CD14-positive monocyte (primary cell): ENCODE results near the gene CHMP1A. TPM values are rescaled to one million over a fixed set of nuclear protein-coding genes. Genes with fewer than 3 reads are reported as not detected.

ENCODE experiments used
- DNase-seq, 3 donors: peaks; one replicate each; pipeline ENCODE4 v3.0.0-alpha.2; 2011 to 2022
- H2AFZ ChIP-seq: 2 replicates; pipeline ENCODE4 v1.6.0; 2012; ENCODE audit warnings: mild to moderate bottlenecking, low read depth, low read length, inconsistent platforms; ENCODE audit not compliant: insufficient read depth, poor library complexity, severe bottlenecking
- H3K27ac ChIP-seq, 2 donors: 1 replicate in 1 of 2; 2 replicates in 1 of 2; pipeline ENCODE4 v1.5.1; 2012 to 2013; ENCODE audit warnings: low read length in 2 of 2, control low read depth in 1 of 2, inconsistent platforms in 1 of 2, low read depth in 1 of 2, mild to moderate bottlenecking in 1 of 2
- H3K27me3 ChIP-seq, 2 donors: one replicate each; pipeline versions ENCODE4 v1.6.0 to v1.6.1; 2011 to 2013; ENCODE audit warnings: low read length in 2 of 2; ENCODE audit not compliant: control insufficient read depth in 2 of 2, insufficient read depth in 2 of 2
- H3K36me3 ChIP-seq, 2 donors: replicated peaks in 1 of 2; 1 replicate in 1 of 2; 2 replicates in 1 of 2; pipeline versions ENCODE4 v1.5.1 to v1.6.1; 2012 to 2013; ENCODE audit warnings: low read length in 2 of 2, control low read depth in 1 of 2, inconsistent platforms in 1 of 2, mild to moderate bottlenecking in 1 of 2; ENCODE audit not compliant: insufficient read depth in 2 of 2, control insufficient read depth in 1 of 2
- H3K4me1 ChIP-seq, 2 donors: 1 replicate in 1 of 2; 2 replicates in 1 of 2; pipeline versions ENCODE4 v1.5.1 to v1.6.1; 2012 to 2013; ENCODE audit warnings: low read length in 2 of 2, control low read depth in 1 of 2, inconsistent platforms in 1 of 2, mild to moderate bottlenecking in 1 of 2, moderate library complexity in 1 of 2; ENCODE audit not compliant: insufficient read depth in 2 of 2, control insufficient read depth in 1 of 2
- H3K4me2 ChIP-seq: replicated peaks from 2 replicates; pipeline ENCODE3; 2012; ENCODE audit warnings: low read length, moderate library complexity, mild to moderate bottlenecking; ENCODE audit not compliant: poor library complexity, severe bottlenecking; ENCODE audit errors: extremely low read depth
- H3K4me3 ChIP-seq, 3 experiments: fragments of 200-600 bp in 1 of 3; sonication (generic) in 1 of 3; replicated peaks in 1 of 3; 1 replicate in 2 of 3; 2 replicates in 1 of 3; pipeline ENCODE4 v1.5.1; 2011 to 2013; ENCODE audit warnings: low read length in 3 of 3, mild to moderate bottlenecking in 3 of 3, control low read depth in 2 of 3, low read depth in 2 of 3, inconsistent platforms in 1 of 3, moderate library complexity in 1 of 3
- H3K79me2 ChIP-seq: 2 replicates; pipeline ENCODE4 v1.6.0; 2012; ENCODE audit warnings: mild to moderate bottlenecking, control low read depth, inconsistent platforms, low read length, moderate library complexity; ENCODE audit not compliant: insufficient read depth
- H3K9ac ChIP-seq: 2 replicates; pipeline ENCODE4 v1.6.0; 2017; ENCODE audit warnings: low read length, mild to moderate bottlenecking; ENCODE audit not compliant: insufficient read depth, poor library complexity, severe bottlenecking
- H3K9me3 ChIP-seq, 2 donors: replicated peaks in 1 of 2; 1 replicate in 1 of 2; 2 replicates in 1 of 2; pipeline versions ENCODE4 v1.5.1 to v1.6.1; 2012 to 2013; ENCODE audit warnings: low read length in 2 of 2, control low read depth in 1 of 2; ENCODE audit not compliant: control insufficient read depth in 1 of 2, insufficient read depth in 1 of 2
- H4K20me1 ChIP-seq: 2 replicates; pipeline ENCODE4 v1.6.0; 2012; ENCODE audit warnings: mild to moderate bottlenecking, low read length, control low read depth, moderate library complexity; ENCODE audit not compliant: insufficient read depth
- H3K27ac Mint-ChIP-seq, 7 donors: one replicate each; pipeline ENCODE4 v1.8.0; 2020; ENCODE audit warnings: mild to moderate bottlenecking in 7 of 7, mixed read lengths in 7 of 7, moderate library complexity in 6 of 7, inconsistent platforms in 2 of 7
- H3K27me3 Mint-ChIP-seq, 3 donors: one replicate each; pipeline ENCODE4 v1.8.0; 2021 to 2022; ENCODE audit warnings: low read depth in 3 of 3, mild to moderate bottlenecking in 3 of 3, mixed read lengths in 3 of 3, moderate library complexity in 3 of 3, inconsistent platforms in 1 of 3
- H3K36me3 Mint-ChIP-seq, 2 donors: one replicate each; pipeline ENCODE4 v1.8.0; 2020; ENCODE audit warnings: mixed read lengths in 2 of 2, inconsistent platforms in 1 of 2, mild to moderate bottlenecking in 1 of 2
- H3K4me1 Mint-ChIP-seq: one replicate; pipeline ENCODE4 v1.8.0; 2020; ENCODE audit warnings: mild to moderate bottlenecking, mixed read lengths
- H3K4me3 Mint-ChIP-seq, 2 donors: one replicate each; pipeline ENCODE4 v1.8.0; 2020; ENCODE audit warnings: mild to moderate bottlenecking in 2 of 2, mixed read lengths in 2 of 2, moderate library complexity in 1 of 2
- H3K9me3 Mint-ChIP-seq, 7 donors: one replicate each; pipeline ENCODE4 v1.8.0; 2020 to 2022; ENCODE audit warnings: mixed read lengths in 7 of 7, mild to moderate bottlenecking in 6 of 7, moderate library complexity in 6 of 7, inconsistent platforms in 2 of 7
- WGBS: methylation state at CpG from one replicate; pipeline ENCODE4 v1.1.5; 2013; ENCODE audit warnings: missing lambda C conversion rate; ENCODE audit not compliant: insufficient coverage; 5-methylcytosine and 5-hydroxymethylcytosine counted together
- intact Hi-C, 2 donors: fragments of 100-400 bp; cut with micrococcal nuclease; formaldehyde crosslinking; loops; one replicate each; pipeline versions ENCODE4 v1.15.0 to v1.15.1; 2023
- polyA plus RNA-seq, 3 donors: library from polyadenylated mRNA; depleted of rRNA in 1 of 3; unstranded in 2 of 3; stranded (reverse) in 1 of 3; fragments of 300-500 nt in 2 of 3; fragments of >200 nt in 1 of 3; fragmentation: Illumina TruSeq in 2 of 3; gene quantifications; 1 replicate in 2 of 3; 2 replicates in 1 of 3; pipeline ENCODE4 v1.2.3, GENCODE V29; 2012 to 2021
- TF ChIP-seq, protein P1 (sequence below): fragments of 200-600 bp; IDR thresholded peaks from one replicate; pipeline ENCODE4 v1.8.0; 2022; ENCODE audit warnings: antibody characterized with exemption, mild to moderate bottlenecking

CHMP1A gene
- polyA plus RNA-seq, 3 donors, result 57.3 to 85.7 (median 76.6) TPM

- Histone ChIP-seq H3K4me2 (no peak overlapping the region), H3K27me3 (no peaks in the 10 kb centered on the region), H3K27ac (no peak overlapping the region), H3K4me1 (peaks cover 0 to 8% of the 10 kb centered on the region in 2 donors), H4K20me1 (no peaks in the 10 kb centered on the region), H3K79me2 (no peaks in the 10 kb centered on the region), H3K9ac (no peak overlapping the region), H3K36me3 (no peaks in the 10 kb centered on the region), H2AFZ (no peak overlapping the region), H3K4me3 (no peak overlapping the region), H3K9me3 (no peaks in the 10 kb centered on the region)
- peaks cover 2 to 23% (median 4%) of the 10 kb centered on the region in 3 donors for H3K27me3 Mint-ChIP-seq
- TF ChIP-seq, protein P1, sequence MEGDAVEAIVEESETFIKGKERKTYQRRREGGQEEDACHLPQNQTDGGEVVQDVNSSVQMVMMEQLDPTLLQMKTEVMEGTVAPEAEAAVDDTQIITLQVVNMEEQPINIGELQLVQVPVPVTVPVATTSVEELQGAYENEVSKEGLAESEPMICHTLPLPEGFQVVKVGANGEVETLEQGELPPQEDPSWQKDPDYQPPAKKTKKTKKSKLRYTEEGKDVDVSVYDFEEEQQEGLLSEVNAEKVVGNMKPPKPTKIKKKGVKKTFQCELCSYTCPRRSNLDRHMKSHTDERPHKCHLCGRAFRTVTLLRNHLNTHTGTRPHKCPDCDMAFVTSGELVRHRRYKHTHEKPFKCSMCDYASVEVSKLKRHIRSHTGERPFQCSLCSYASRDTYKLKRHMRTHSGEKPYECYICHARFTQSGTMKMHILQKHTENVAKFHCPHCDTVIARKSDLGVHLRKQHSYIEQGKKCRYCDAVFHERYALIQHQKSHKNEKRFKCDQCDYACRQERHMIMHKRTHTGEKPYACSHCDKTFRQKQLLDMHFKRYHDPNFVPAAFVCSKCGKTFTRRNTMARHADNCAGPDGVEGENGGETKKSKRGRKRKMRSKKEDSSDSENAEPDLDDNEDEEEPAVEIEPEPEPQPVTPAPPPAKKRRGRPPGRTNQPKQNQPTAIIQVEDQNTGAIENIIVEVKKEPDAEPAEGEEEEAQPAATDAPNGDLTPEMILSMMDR, result no peak
- intact Hi-C loops, result no loop called here
- no peak overlapping the region for H3K4me3 Mint-ChIP-seq
- DNase-seq, result no peak
- H3K4me1 Mint-ChIP-seq, result peaks cover 7% of the 10 kb centered on the region
- 91% methylated on average over 12 of the region's 12 CpGs for WGBS
- H3K27ac Mint-ChIP-seq, result no peak overlapping the region
- H3K9me3 Mint-ChIP-seq, result peaks cover 0 to 5% (median 0%) of the 10 kb centered on the region in 7 donors
- H3K36me3 Mint-ChIP-seq, result no peaks in the 10 kb centered on the region
Measured at GRCh38 chr16:89600427-89600826, 57.1 kb downstream of the CHMP1A start.

DNA sequence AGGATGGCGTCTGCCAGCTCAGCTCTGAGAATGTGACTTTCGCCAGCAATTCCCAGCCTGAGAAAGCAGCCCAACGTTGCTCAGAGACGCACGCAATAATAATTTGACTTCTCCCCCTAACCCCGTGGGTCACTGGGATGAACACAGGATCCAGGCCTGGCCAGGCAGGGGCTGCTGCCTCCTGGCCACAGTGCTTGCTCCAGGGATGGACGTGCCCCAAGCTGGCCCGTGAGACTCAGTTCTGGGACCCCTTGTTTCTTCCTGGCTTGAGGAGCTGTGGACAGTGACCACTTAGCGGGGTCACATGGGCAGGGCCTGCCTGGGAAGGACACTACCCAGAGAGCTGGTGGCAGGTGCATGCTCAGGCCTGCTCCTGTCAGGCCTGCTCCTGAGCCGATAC, 57.6 kb downstream of the CHMP1A start:
- no peaks in the 10 kb centered on the region for H3K36me3 Mint-ChIP-seq
- peaks cover 2 to 23% (median 4%) of the 10 kb centered on the region in 3 donors for H3K27me3 Mint-ChIP-seq
- H3K4me1 ChIP-seq, result peaks cover 0 to 8% of the 10 kb centered on the region in 2 donors
- TF ChIP-seq, protein P1, result no peak
- peaks cover 7% of the 10 kb centered on the region for H3K4me1 Mint-ChIP-seq
- no peaks in the 10 kb centered on the region for H3K9me3 ChIP-seq
- H3K4me3 Mint-ChIP-seq, result no peak overlapping the region
- H3K27ac ChIP-seq, result no peak overlapping the region
- intact Hi-C loops, result no loop called here
- H3K27ac Mint-ChIP-seq, result no peak overlapping the region
- no peak overlapping the region for H3K9ac ChIP-seq
- no peak overlapping the region for H3K4me2 ChIP-seq
- no peaks in the 10 kb centered on the region for H4K20me1 ChIP-seq
- no peaks in the 10 kb centered on the region for H3K27me3 ChIP-seq
- WGBS, result 88% methylated on average over 9 of the region's 10 CpGs
- peaks cover 0 to 5% (median 0%) of the 10 kb centered on the region in 7 donors for H3K9me3 Mint-ChIP-seq
- no peaks in the 10 kb centered on the region for H3K79me2 ChIP-seq
- no peak overlapping the region for H3K4me3 ChIP-seq
- H2AFZ ChIP-seq, result no peak overlapping the region
- no peak for DNase-seq
- no peaks in the 10 kb centered on the region for H3K36me3 ChIP-seq
